NOMO-1 treated with dmso at 0.1 percent for 144 hours (cell line): ENCODE measurements around the gene EIF5.

Source experiments
- DNase-seq: peaks from one replicate; lab custom pipeline; 2025; ENCODE audit not compliant: unreplicated experiment; lab: John Stamatoyannopoulos, UW

EIF5 gene

GRCh38 chr14:103360548-103360947 is 26.5 kb downstream of the EIF5 start:
- no peak for DNase-seq

- DNase-seq: no peak
Measured at GRCh38 chr14:103361867-103362266, 27.8 kb downstream of the EIF5 start.

- DNase-seq: no peak
Measured at GRCh38 chr14:103362780-103363179, 28.7 kb downstream of the EIF5 start.

- no peak for DNase-seq
Measured at GRCh38 chr14:103366741-103367140, 32.7 kb downstream of the EIF5 start.

GRCh38 chr14:103367995-103368394 is 34.0 kb downstream of the EIF5 start:
- no peak for DNase-seq

- no peak for DNase-seq
Measured at GRCh38 chr14:103370087-103370486, 36.0 kb downstream of the EIF5 start.

GRCh38 chr14:103372017-103372416 is 38.0 kb downstream of the EIF5 start:
- DNase-seq: no peak

GRCh38 chr14:103372552-103373304 is 38.7 kb downstream of the EIF5 start:
- no peak for DNase-seq

GRCh38 chr14:103374121-103374520 is 40.1 kb downstream of the EIF5 start:
- no peak for DNase-seq

- no peak for DNase-seq
Measured at GRCh38 chr14:103377522-103378037, 43.5 kb downstream of the EIF5 start.

- no peak for DNase-seq
Measured at GRCh38 chr14:103378038-103378854, 44.2 kb downstream of the EIF5 start.

GRCh38 chr14:103380719-103381377 is 46.8 kb downstream of the EIF5 start:
- DNase-seq: no peak

GRCh38 chr14:103382376-103382775 is 48.3 kb downstream of the EIF5 start:
- DNase-seq: no peak

- no peak for DNase-seq
Measured at GRCh38 chr14:103384450-103385151, 50.6 kb downstream of the EIF5 start.

- DNase-seq: peak; percentile 96
Measured at GRCh38 chr14:103385152-103385928, 51.3 kb downstream of the EIF5 start, which contains the start of gene MARK3. MARK3 (plus strand) TSS chr14:103385415; CDS start chr14:103386030, 615 bp downstream.

GRCh38 chr14:103385929-103386712 is 52.1 kb downstream of the EIF5 start:
- no peak for DNase-seq

- no peak for DNase-seq
Measured at GRCh38 chr14:103386713-103387329, 52.8 kb downstream of the EIF5 start.

GRCh38 chr14:103388664-103389063 is 54.6 kb downstream of the EIF5 start:
- DNase-seq: no peak

GRCh38 chr14:103390605-103391004 is 56.6 kb downstream of the EIF5 start:
- no peak for DNase-seq
